GM21529 (cell line): Measurements from ENCODE around the gene RPRD1A.
"Not testable (repeated sequence)": the region's sequence is repeated elsewhere in the genome, so short reads cannot be mapped to it uniquely, and the experiment has no call there.

Source experiments
- ATAC-seq: cut with Tn5 transposase; IDR thresholded peaks from one replicate; pipeline ENCODE4 v1.9.1; 2021; ENCODE audit not compliant: unreplicated experiment

Gene RPRD1A

GRCh38 chr18:36078751-36079529 is 11.6 kb upstream of the RPRD1A start:
- no peak for ATAC-seq

DNA sequence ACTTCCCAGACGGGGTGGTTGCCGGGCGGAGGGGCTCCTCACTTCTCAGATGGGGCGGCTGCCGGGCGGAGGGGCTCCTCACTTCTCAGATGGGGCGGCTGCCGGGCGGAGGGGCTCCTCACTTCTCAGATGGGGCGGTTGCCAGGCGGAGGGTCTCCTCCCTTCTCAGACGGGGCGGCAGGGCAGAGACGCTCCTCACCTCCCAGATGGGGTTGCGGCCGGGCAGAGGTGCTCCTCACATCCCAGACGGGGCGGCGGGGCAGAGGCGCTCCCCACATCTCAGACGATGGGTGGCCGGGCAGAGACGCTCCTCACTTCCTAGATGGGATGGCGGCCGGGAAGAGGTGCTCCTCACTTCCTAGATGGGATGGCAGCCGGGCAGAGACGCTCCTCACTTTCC is 10.4 kb upstream of the RPRD1A start:
- ATAC-seq = not testable (repeated sequence)

DNA sequence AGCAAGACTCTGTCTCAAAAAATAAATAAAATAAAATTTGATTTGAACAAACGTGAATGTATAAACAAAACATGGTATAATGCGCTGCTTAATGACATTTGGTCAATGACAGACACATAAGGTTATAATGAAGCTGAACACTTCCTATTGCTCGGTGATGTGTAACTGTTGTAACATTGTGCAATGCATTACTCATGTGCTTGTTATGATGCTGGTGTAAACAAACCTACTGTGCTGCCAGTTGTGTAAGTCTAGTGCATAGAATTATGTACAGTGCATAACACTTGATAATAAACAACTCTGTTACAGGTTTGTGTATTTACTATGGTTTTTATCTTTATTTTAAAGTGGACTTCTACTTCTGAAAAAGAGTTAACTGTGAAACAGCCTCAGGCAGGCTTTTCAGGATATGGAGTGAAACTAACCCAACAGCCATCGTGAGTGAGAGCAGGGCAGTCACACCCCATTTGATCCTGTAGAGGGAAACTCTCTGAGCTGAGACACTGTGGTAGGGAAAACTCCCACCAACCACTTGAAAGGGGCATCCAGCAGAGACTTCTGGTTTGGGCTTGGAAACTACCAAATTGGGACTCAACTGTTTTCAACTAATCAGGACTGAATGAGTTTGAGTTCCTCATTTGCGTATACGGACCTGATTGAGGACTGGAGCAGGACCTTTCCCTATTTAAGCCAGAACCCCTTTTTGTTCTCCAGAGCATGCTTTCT is 8.7 kb upstream of the RPRD1A start:
- peak; percentile 65 for ATAC-seq

DNA sequence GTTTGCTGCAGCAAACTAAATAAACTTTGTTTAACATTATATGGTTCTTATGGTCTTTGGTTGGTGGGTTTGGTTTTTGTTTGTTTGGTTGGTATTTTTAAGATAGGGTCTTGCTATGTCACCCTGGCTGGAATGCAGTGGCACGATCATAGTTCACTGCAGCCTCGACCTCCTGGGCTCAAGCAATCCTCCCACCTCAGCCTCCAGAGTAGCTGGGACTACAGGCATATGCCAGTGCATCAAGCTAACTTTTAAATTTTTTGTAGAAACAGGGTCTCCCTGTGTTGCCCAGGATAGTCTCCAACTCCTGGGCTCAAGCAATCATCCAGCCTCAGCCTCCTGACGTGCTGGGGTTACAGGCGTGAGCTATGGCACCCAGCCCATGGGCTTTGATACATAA is 7.1 kb upstream of the RPRD1A start:
- ATAC-seq = no peak

- ATAC-seq = no peak
Measured at GRCh38 chr18:36073676-36074075, 6.3 kb upstream of the RPRD1A start.

DNA sequence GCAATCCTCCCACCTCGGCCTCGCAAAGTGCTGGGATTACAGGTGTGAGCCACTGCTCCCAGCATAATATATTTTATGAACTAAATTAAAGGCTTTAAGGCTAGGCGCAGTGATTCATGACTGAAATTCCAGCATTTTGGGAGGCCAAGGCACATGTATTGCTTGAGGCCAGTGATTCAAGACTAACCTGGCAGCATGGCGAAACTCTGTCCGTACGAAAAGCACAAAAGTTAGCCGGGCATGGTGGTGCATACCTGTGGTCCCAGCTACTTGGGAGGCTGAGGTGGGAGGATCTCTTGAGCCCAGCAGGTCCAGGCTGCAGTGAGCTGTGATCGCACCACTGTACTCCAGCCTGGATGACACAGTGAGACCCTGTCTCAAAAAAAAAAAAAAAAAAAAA is 5.0 kb upstream of the RPRD1A start:
- ATAC-seq = not testable (repeated sequence)

DNA sequence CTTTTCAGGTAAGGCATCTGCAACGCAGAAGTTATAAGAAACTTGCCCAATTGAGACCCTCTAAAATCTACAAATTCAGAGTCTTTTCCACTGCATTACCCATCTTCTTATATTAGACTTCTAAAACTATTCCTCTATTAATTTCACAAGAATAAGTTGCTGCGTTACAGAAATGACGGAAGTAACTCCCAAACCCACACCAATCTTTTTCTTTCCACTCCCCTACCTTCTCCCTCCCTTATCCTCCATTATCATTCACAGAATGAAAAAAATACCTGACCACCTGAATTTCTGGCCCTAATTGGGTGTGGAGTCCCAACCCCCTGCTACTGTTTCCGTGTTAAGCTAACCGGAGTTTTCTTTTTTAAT is 689 bp downstream of the RPRD1A start:
- peak; percentile 8 for ATAC-seq

DNA sequence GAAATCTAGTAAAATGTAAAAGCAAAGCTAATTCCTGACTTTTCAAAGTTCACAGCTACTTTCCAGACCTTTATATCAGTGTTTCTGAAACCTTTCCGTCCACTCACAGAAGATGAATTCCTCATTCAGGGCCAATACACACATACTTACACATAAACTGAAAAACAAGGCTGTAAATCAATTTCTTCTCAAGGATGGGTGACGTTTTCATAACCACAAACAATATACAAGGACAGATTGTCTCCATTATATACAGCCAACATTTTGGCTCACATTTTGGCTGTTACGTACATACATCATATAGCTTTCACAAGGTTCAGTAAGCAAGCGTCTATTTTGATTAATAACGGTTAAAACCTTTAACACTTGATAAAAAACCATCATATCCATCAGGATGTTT is 1.4 kb downstream of the RPRD1A start:
- no peak for ATAC-seq

DNA sequence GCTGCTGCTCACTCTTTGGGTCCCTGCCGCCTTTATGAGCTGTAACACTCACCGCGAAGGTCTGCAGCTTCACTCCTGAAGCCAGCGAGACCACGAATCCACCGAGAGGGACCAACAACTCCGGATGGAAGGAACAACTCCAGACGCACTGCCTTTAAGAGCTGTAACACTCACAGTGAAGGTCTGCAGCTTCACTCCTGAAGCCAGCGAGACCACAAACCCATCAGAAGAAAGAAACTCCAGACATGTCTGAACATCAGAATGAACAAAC is 2.6 kb downstream of the RPRD1A start:
- not testable (repeated sequence) for ATAC-seq

GRCh38 chr18:36064027-36064808 is 3.1 kb downstream of the RPRD1A start:
- no peak for ATAC-seq

GRCh38 chr18:36058674-36059073 is 8.7 kb downstream of the RPRD1A start:
- no peak for ATAC-seq

DNA sequence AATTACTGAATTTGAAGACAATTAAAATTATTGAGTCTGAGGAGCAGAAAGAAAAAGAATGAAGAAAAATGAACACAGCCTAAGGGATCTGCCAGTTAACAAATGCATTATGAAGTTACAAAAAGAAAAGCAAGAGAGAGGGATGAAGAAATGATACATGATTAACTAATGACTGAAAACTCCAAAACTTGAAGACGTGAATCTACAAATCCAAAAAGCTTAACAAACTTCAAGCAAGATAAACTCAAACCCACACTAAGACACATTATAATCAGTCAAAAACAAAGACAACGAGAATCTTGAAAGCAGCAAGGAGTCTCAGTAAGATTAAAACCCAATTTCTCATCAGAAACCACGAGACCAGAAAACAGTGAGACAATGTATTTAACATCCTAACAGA is 15.6 kb downstream of the RPRD1A start:
- no peak for ATAC-seq

DNA sequence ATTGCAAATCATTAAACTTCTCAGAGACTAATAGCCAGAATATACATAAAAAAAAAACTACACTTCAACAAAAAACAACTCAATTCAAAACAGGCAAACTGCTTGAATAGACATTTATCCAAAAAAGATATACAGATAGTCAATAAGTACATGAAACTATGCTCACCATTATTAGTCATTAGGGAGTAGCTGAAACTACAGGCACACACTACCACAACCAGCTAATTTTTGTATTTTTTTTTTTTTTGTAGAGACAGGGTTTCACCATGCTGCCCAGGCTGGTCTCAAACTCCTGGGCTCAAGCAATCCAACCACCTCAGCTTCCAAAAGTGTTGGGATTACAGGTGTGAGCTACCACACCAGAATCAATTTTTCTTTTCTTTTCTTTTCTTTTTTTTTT is 16.9 kb downstream of the RPRD1A start:
- ATAC-seq = no peak

DNA sequence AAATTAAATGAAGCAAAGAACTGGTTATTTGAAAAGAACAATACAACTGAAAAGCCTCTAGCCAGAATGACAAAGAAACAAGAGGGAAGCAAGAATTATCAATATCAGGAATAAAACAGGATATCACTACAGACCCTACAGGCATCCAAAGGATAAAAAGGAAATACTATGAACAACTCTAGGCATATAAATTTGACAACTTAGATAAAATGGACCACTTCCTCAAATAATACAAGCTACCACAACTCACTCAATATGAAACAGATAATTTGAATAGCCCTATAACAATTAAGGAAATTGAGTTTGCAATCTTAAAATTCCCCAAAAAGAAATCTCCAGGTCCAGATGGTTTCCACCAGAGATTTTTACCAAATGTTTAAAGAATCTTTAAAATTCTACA is 19.8 kb downstream of the RPRD1A start:
- ATAC-seq = no peak

DNA sequence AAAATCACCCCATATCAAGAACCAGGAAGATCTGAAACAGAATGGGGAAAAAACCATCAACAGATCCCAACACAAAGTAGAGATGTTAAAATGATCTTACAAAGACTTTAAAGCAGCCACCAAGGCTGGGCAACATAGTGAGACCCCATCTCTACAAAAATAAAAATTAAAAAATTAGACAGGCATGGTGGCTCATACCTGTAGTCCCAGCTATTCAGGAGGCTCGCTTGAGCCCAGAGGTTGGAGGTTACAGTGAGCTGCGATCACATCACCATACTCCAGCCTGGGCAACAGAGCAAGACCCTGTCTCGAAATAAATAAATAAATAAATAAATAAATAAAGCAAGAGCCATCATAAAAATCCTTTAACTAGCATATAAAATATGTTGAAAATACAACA is 20.5 kb downstream of the RPRD1A start:
- ATAC-seq = no peak

GRCh38 chr18:36045241-36045991 is 21.9 kb downstream of the RPRD1A start:
- no peak for ATAC-seq

DNA sequence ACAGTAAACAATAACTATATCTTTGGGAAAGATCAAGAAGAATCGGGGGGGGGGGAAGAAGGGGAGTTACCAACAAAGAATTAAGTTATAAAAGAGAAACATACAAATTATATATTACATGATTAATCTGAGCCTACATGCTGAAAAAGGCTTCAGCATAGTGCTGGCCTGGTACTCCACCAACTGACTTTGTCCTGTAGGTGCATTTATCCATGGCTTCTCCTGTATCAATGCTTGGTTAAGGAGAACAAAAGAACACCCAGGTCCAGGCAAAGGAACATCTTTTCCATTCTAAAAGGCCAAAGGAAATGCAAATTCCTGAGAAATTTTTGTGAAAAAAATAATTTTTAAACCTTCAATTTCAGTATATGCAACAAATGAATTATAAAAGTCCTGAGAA is 24.2 kb downstream of the RPRD1A start:
- ATAC-seq = no peak

GRCh38 chr18:36041146-36041545 is 26.2 kb downstream of the RPRD1A start:
- ATAC-seq = no peak

GRCh38 chr18:36038102-36038663 is 29.2 kb downstream of the RPRD1A start:
- ATAC-seq = no peak

- no peak for ATAC-seq
Measured at GRCh38 chr18:36035253-36035652, 32.1 kb downstream of the RPRD1A start.

DNA sequence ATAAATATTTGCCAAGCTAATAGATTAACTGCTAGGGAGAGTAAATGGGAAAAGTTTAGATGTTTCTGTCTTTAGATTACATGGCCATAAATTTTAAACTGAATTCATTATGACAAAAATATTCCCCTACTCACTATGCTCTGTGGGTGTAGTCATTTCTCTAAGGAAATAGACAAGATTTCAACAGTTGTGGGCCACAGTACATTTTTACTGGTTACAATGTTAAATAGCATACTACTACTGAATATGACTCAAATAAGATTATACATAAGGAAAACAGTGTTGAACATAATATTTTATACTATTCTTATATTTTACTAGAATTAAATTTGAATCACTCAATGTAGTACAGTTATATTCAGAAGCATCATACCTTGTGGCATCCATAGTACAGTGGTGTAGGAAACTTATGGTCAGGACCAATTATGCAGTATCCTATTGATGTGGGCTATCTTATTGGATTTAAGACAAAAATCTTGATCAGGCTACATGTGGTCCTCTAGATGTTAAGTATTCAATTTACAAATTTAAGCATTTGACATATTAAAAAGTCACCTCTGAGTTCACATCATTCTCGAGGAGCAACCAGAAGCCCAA is 33.0 kb downstream of the RPRD1A start:
- no peak for ATAC-seq
